NCI-H526 (cell line): Measurements from ENCODE around the gene SLC48A1.

ENCODE experiments used
- DNase-seq, 2 experiments: peaks; one replicate each; lab custom pipeline; 2025; lab: John Stamatoyannopoulos, UW

Gene SLC48A1

GRCh38 chr12:47744005-47744651 is 28.9 kb upstream of the SLC48A1 start:
- peak; percentile 88 to 90 for DNase-seq

- DNase-seq, result no peak
Measured at GRCh38 chr12:47744778-47745436, 28.1 kb upstream of the SLC48A1 start.

- no peak for DNase-seq
Measured at GRCh38 chr12:47745485-47746041, 27.5 kb upstream of the SLC48A1 start.

GRCh38 chr12:47746073-47746472 is 27.0 kb upstream of the SLC48A1 start:
- no peak for DNase-seq

- no peak for DNase-seq
Measured at GRCh38 chr12:47746523-47746922, 26.5 kb upstream of the SLC48A1 start.

- no peak for DNase-seq
Measured at GRCh38 chr12:47747126-47747525, 25.9 kb upstream of the SLC48A1 start.

GRCh38 chr12:47747596-47748506 is 25.2 kb upstream of the SLC48A1 start:
- DNase-seq, result no peak

GRCh38 chr12:47748507-47748828 is 24.6 kb upstream of the SLC48A1 start:
- no peak for DNase-seq

GRCh38 chr12:47748899-47749298 is 24.1 kb upstream of the SLC48A1 start:
- no peak for DNase-seq

GRCh38 chr12:47750229-47750798 is 22.7 kb upstream of the SLC48A1 start:
- no peak for DNase-seq

- no peak for DNase-seq
Measured at GRCh38 chr12:47750916-47751470, 22.0 kb upstream of the SLC48A1 start.

- no peak for DNase-seq
Measured at GRCh38 chr12:47751561-47751960, 21.5 kb upstream of the SLC48A1 start.

- no peak for DNase-seq
Measured at GRCh38 chr12:47752121-47752520, 20.9 kb upstream of the SLC48A1 start.

GRCh38 chr12:47752552-47752951 is 20.5 kb upstream of the SLC48A1 start:
- no peak for DNase-seq

- no peak for DNase-seq
Measured at GRCh38 chr12:47753021-47754001, 19.7 kb upstream of the SLC48A1 start.

- no peak for DNase-seq
Measured at GRCh38 chr12:47754126-47754525, 18.9 kb upstream of the SLC48A1 start.

- DNase-seq, result no peak
Measured at GRCh38 chr12:47754881-47755280, 18.2 kb upstream of the SLC48A1 start.

GRCh38 chr12:47755655-47756562 is 17.1 kb upstream of the SLC48A1 start:
- DNase-seq, result no peak

GRCh38 chr12:47757364-47757839 is 15.6 kb upstream of the SLC48A1 start:
- no peak for DNase-seq
